ENCODE data around the gene SCYGR5.

- TF ChIP-seq, protein P1, sequence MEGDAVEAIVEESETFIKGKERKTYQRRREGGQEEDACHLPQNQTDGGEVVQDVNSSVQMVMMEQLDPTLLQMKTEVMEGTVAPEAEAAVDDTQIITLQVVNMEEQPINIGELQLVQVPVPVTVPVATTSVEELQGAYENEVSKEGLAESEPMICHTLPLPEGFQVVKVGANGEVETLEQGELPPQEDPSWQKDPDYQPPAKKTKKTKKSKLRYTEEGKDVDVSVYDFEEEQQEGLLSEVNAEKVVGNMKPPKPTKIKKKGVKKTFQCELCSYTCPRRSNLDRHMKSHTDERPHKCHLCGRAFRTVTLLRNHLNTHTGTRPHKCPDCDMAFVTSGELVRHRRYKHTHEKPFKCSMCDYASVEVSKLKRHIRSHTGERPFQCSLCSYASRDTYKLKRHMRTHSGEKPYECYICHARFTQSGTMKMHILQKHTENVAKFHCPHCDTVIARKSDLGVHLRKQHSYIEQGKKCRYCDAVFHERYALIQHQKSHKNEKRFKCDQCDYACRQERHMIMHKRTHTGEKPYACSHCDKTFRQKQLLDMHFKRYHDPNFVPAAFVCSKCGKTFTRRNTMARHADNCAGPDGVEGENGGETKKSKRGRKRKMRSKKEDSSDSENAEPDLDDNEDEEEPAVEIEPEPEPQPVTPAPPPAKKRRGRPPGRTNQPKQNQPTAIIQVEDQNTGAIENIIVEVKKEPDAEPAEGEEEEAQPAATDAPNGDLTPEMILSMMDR (IDR thresholded peaks at IDR 0.05): no peak
- no peak for TF ChIP-seq ZFX (IDR thresholded peaks at IDR 0.05; ENCODE audit: borderline replicate concordance)
These were observed 1.2 kb upstream of the SCYGR5 start for GRCh38 chr2:227665189-227665940.
